Measurements from ENCODE around the gene LRRK1. TPM values are rescaled to one million over a fixed set of nuclear protein-coding genes. Genes with fewer than 3 reads are reported as not detected.

LRRK1 gene
- total and polyA plus RNA-seq, 2 of the 13 experiments (the other 11 are each of a cell fraction or from before 2014, with no cell fraction given), result 0.13 to 1.2 TPM

- 0 out of 2 replicates have a peak, but pooled peaks have one; percentile 20 for TF ChIP-seq ZNF788 (CRISPR knock-in tag; IDR thresholded peaks at IDR 0.05; ENCODE audit: borderline replicate concordance)
- TF ChIP-seq POLR2A (IDR thresholded peaks at IDR 0.05; ENCODE audit: insufficient read depth in 1 of 2, low read depth in 2 of 2, low read length in 2 of 2), result 0 out of 4 replicates have a peak, but pooled peaks of 1 of the 2 experiments have one; percentile 32
- peak; percentile 12; the same call in 1 of the 2 replicates for TF ChIP-seq UBTF (CRISPR knock-in tag; IDR thresholded peaks at IDR 0.05)
- TF ChIP-seq TARDBP (CRISPR knock-in tag; IDR thresholded peaks at IDR 0.05), result 0 out of 2 replicates have a peak, but pooled peaks have one; percentile 48
- no peak for TF ChIP-seq SIX1 (CRISPR knock-in tag; IDR thresholded peaks at IDR 0.05; ENCODE audit: borderline replicate concordance)
- TF ChIP-seq MED1 (CRISPR knock-in tag; IDR thresholded peaks at IDR 0.05), result peak; percentile 65
- no peak for TF ChIP-seq ZNF646 (CRISPR knock-in tag; IDR thresholded peaks at IDR 0.05)
- peak; percentile 27; the same call in 1 of the 2 replicates for TF ChIP-seq GABPB1 (CRISPR knock-in tag; IDR thresholded peaks at IDR 0.05)
- TF ChIP-seq HDAC2 (CRISPR knock-in tag; IDR thresholded peaks at IDR 0.05), result 0 out of 2 replicates have a peak, but pooled peaks have one; percentile 14
- peak; percentile 81; the same call in 1 of the 2 replicates for TF ChIP-seq MAX (IDR thresholded peaks at IDR 0.05)
- peak; percentile 40; the same call in 1 of the 2 replicates for TF ChIP-seq TBX2 (CRISPR knock-in tag; IDR thresholded peaks at IDR 0.05; ENCODE audit: borderline replicate concordance)
- TF ChIP-seq NRL (CRISPR knock-in tag; IDR thresholded peaks at IDR 0.05; ENCODE audit: borderline replicate concordance), result no peak; the same call in 1 of the 2 replicates
- peak; percentile 63; the same call in 1 of the 2 replicates for TF ChIP-seq KDM5B (CRISPR knock-in tag; IDR thresholded peaks at IDR 0.05; ENCODE audit: borderline replicate concordance)
- TF ChIP-seq MYC (CRISPR knock-in tag; IDR thresholded peaks at IDR 0.05; ENCODE audit: borderline replicate concordance), result peak; percentile 37; the same call in 1 of the 2 replicates
- peak; percentile 92 for TF ChIP-seq ZBTB38 (CRISPR knock-in tag; IDR thresholded peaks at IDR 0.05)
- peak; percentile 93 for TF ChIP-seq ZBTB33 (CRISPR knock-in tag; IDR thresholded peaks at IDR 0.05)
- peak; percentile 8 for TF ChIP-seq AGO2 (optimal IDR thresholded peaks at IDR 0.05; ENCODE audit: low read depth, low read length)
Measured at GRCh38 chr15:101063891-101064794, 145.0 kb downstream of the LRRK1 start (continued).
